ENCODE data around the gene CKS2. TPM values are rescaled to one million over a fixed set of nuclear protein-coding genes. Genes with fewer than 3 reads are reported as not detected.
A peak's percentile ranks its signal among the peaks of the same experiment; 100 is the strongest.
"Not testable (repeated sequence)": the region's sequence is repeated elsewhere in the genome, so short reads cannot be mapped to it uniquely, and the experiment has no call there.

The CKS2 gene
- total RNA-seq, 4 donors from 2014 or later: 14.5 to 28.8 (median 16.0) TPM; not detected in 1

GRCh38 chr9:89281106-89281505, 29.9 kb upstream of the CKS2 start:
- H3K27ac ChIP-seq: no peak overlapping the region
- H3K36me3 ChIP-seq: no peaks in the 10 kb centered on the region
- peaks cover 0 to 9% (median 3%) of the 10 kb centered on the region in 4 donors for H3K4me1 ChIP-seq
- no peak overlapping the region for H3K4me3 ChIP-seq
- WGBS, 2 donors (ENCODE audit: low coverage in 1 of 2): 82 to 83% methylated on average over 2 of the region's 2 CpGs
- no peak for TF ChIP-seq CTCF (IDR thresholded peaks at IDR 0.05)
- in situ Hi-C loops (cut with MboI; ENCODE audit: low pct_ligation_motif_present in 1 of 4, low pct_unique_long_range_greater_than_20kb in 1 of 4, low sequenced_read_pairs in 3 of 4): no loop called here
- intact Hi-C loops (cut with DNase I; ENCODE audit: low total_unique reads): no loop called here
- no peaks in the 10 kb centered on the region for H3K9me3 ChIP-seq
- DNase-seq: no peak
- no peaks in the 10 kb centered on the region for H3K27me3 ChIP-seq

- 66% methylated on average over 28 of the region's 42 CpGs; no CpG with 5 or more reads in 1 of the 2 donors for WGBS, 2 donors (ENCODE audit: low coverage in 1 of 2)
- H3K36me3 ChIP-seq; H3K9me3 ChIP-seq; intact Hi-C loops (cut with DNase I; ENCODE audit: low total_unique reads); H3K27ac ChIP-seq; H3K4me1 ChIP-seq; H3K27me3 ChIP-seq; in situ Hi-C loops (cut with MboI; ENCODE audit: low pct_ligation_motif_present in 1 of 4, low pct_unique_long_range_greater_than_20kb in 1 of 4, low sequenced_read_pairs in 3 of 4): not testable (repeated sequence)
- H3K4me3 ChIP-seq: peak overlapping the region in 3 of 4 donors; percentile 28 to 45 (median 41)
- DNase-seq: peak; percentile 18
These were observed 28.6 kb upstream of the CKS2 start for GRCh38 chr9:89282248-89282968.

GRCh38 chr9:89284076-89284475, 26.9 kb upstream of the CKS2 start:
- Histone ChIP-seq H3K4me1 (peaks cover 0 to 9% (median under 1%) of the 10 kb centered on the region in 4 donors), H3K9me3 (no peaks in the 10 kb centered on the region), H3K36me3 (no peaks in the 10 kb centered on the region), H3K4me3 (no peak overlapping the region), H3K27me3 (no peaks in the 10 kb centered on the region), H3K27ac (no peak overlapping the region)
- WGBS, 2 donors (ENCODE audit: low coverage in 1 of 2): 87 to 94% methylated on average over 4 to 7 of the region's 7 CpGs
- in situ Hi-C loops (cut with MboI; ENCODE audit: low pct_ligation_motif_present in 1 of 4, low pct_unique_long_range_greater_than_20kb in 1 of 4, low sequenced_read_pairs in 3 of 4) (no loop called here), intact Hi-C loops (cut with DNase I; ENCODE audit: low total_unique reads) (no loop called here)
- TF ChIP-seq POLR2AphosphoS5 (IDR thresholded peaks at IDR 0.05): no peak
- no peak for TF ChIP-seq CTCF (IDR thresholded peaks at IDR 0.05)
- no peak for TF ChIP-seq POLR2A (IDR thresholded peaks at IDR 0.05)
- TF ChIP-seq EP300 (IDR thresholded peaks at IDR 0.05; ENCODE audit: low read depth): no peak
- no peak for DNase-seq

- peaks cover 0 to 6% of the 10 kb centered on the region in 2 donors for H3K9me3 ChIP-seq
These were observed 19.3 kb upstream of the CKS2 start for GRCh38 chr9:89291741-89292140.

More at GRCh38 chr9:89291741-89292140, 19.3 kb upstream of the CKS2 start:
- Histone ChIP-seq H3K36me3 (no peaks in the 10 kb centered on the region), H3K27me3 (no peaks in the 10 kb centered on the region), H3K27ac (no peak overlapping the region), H3K4me3 (no peak overlapping the region), H3K4me1 (no peaks in the 10 kb centered on the region)
- in situ Hi-C loops (cut with MboI; ENCODE audit: low pct_ligation_motif_present in 1 of 4, low pct_unique_long_range_greater_than_20kb in 1 of 4, low sequenced_read_pairs in 3 of 4) (no loop called here), intact Hi-C loops (cut with DNase I; ENCODE audit: low total_unique reads) (no loop called here)
- TF ChIP-seq POLR2AphosphoS5 (IDR thresholded peaks at IDR 0.05) (no peak), POLR2A (IDR thresholded peaks at IDR 0.05) (no peak), EP300 (IDR thresholded peaks at IDR 0.05; ENCODE audit: low read depth) (no peak), CTCF (IDR thresholded peaks at IDR 0.05) (no peak)
- WGBS, 2 donors (ENCODE audit: low coverage in 1 of 2): 93 to 100% methylated on average over 1 to 2 of the region's 2 CpGs
- no peak for DNase-seq
